ENCODE data around the gene IRAK4. TPM values are rescaled to one million over a fixed set of nuclear protein-coding genes. Genes with fewer than 3 reads are reported as not detected.

Gene IRAK4
- total RNA-seq, 1 experiment from 2014 or later: 15.7 TPM

- no peak for DNase-seq
- Histone ChIP-seq H3K4me3 (peak overlapping the region; percentile 100), H3K4me1 (peaks cover 7% of the 10 kb centered on the region), H3K9me3 (replicated peaks) (no peaks in the 10 kb centered on the region), H3K27ac (peak overlapping the region; percentile 84), H3K27me3 (no peaks in the 10 kb centered on the region), H3K36me3 (peaks cover 36% of the 10 kb centered on the region)
Measured at GRCh38 chr12:43805149-43805859, 46.6 kb downstream of the IRAK4 start.

DNA sequence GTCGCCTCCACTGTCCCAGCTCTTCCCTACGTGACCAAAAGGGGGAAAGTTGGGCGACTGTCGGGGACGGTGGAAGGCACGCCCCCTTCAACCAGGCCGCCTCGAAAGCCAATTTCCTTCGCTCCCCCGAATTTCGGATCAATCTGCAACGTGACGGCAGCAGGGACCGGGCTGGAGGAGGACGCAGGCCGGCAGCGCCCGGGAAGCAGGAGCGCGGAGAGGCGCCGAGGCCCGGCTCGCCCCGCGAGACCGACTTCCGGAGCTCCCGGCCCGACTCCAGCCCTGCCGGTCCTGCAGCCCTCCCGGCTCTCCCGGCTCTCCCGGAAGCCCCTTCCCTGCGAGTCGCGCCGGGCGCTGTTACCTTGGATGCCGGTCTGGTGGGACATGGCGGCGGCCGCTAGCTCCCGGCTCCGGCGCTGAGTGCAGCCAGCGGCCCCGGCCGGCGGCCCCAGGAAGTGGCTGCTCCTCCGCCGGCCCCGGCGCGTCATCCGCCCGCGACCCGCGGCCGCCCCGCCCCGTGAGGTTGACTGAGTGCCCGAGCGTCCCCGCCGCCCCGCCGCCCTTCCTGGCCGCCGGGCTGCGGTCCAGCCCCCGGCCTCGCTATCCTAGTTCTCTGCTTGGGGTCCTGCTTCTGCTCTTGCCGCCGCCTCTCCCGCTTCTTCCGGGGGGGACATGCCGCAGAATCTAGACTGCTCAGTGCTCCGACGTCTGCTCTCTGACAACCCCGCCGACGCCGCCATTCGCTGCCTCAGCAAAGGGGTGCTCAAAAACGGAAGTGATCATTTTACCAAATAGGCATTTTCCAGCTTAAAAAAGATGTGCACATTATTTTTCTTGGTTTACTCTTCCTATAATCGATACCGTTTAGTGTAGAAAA lies 47.3 kb downstream of the IRAK4 start, which contains the start of gene TWF1:
Gene TWF1 (minus strand): TSS at position 458 of the 877 bp plus-strand sequence. CDS start 72 bp downstream, at position 386.
- Histone ChIP-seq H3K9me3 (replicated peaks) (no peaks in the 10 kb centered on the region), H3K27me3 (no peaks in the 10 kb centered on the region), H3K36me3 (peaks cover 28% of the 10 kb centered on the region), H3K27ac (peak within 1 kb of the TSS; percentile 84), H3K4me1 (peaks cover 7% of the 10 kb centered on the region), H3K4me3 (peak within 1 kb of the TSS; percentile 100)
- DNase-seq: peak; percentile 89 to 90

DNA sequence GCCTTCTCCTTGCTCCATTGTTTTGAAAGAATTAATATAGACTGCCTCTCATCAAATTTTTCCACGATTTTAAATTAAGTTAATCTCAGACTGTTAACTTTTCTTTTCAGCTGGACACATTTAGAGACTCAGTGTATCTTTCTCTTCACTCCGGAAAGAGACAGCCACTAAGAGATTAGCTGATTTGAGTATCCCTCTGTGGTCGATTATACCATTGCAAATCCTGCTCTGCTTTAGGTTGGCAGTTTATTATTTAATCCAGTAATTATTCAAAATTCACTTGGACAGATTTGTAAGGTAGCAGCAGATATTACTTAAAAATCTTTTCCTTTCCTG lies 48.0 kb downstream of the IRAK4 start:
- peaks cover 7% of the 10 kb centered on the region for H3K4me1 ChIP-seq
- peak overlapping the region; percentile 84 for H3K27ac ChIP-seq
- H3K9me3 ChIP-seq (replicated peaks): no peaks in the 10 kb centered on the region
- peak overlapping the region; percentile 100 for H3K4me3 ChIP-seq
- no peak for DNase-seq
- H3K36me3 ChIP-seq: peaks cover 22% of the 10 kb centered on the region
- no peaks in the 10 kb centered on the region for H3K27me3 ChIP-seq

DNA sequence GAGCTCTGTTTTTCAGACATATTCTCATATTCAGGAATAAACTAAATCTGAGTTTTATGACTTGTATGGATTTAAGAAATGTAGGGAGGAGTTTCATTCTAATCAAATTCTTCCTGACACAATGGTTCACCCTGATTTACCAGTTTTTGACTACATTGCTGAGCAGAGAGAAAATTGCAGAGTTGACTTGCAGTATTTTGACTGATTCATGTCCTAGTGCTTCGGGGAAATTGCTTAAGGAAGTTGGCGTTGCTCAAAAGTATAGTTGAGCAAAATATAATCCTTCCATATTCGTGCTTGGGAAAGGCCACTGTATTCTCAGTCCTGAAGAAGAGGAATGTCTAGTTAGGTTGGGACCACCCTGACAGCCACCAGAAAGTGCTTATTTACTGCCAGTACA lies 48.6 kb downstream of the IRAK4 start:
- peak overlapping the region; percentile 100 for H3K4me3 ChIP-seq
- DNase-seq: no peak
- H3K27me3 ChIP-seq: no peaks in the 10 kb centered on the region
- H3K4me1 ChIP-seq: peaks cover 7% of the 10 kb centered on the region
- peaks cover 17% of the 10 kb centered on the region for H3K36me3 ChIP-seq
- no peaks in the 10 kb centered on the region for H3K9me3 ChIP-seq (replicated peaks)
- peak overlapping the region; percentile 84; the same call in 1 of the 2 replicates for H3K27ac ChIP-seq

- DNase-seq: no peak
- Histone ChIP-seq H3K4me1 (peaks cover 4% of the 10 kb centered on the region; the same call in 1 of the 2 replicates), H3K27me3 (no peaks in the 10 kb centered on the region), H3K4me3 (no peak overlapping the region), H3K9me3 (replicated peaks) (no peaks in the 10 kb centered on the region), H3K27ac (no peak overlapping the region), H3K36me3 (no peaks in the 10 kb centered on the region)
Measured at GRCh38 chr12:43812057-43812456, 53.3 kb downstream of the IRAK4 start.

- Histone ChIP-seq H3K27me3 (no peaks in the 10 kb centered on the region), H3K36me3 (no peaks in the 10 kb centered on the region), H3K4me3 (no peak overlapping the region), H3K4me1 (no peaks in the 10 kb centered on the region), H3K9me3 (replicated peaks) (no peaks in the 10 kb centered on the region), H3K27ac (no peak overlapping the region)
- DNase-seq: peak in 1 of 2 experiments; percentile 41
Measured at GRCh38 chr12:43812926-43813325, 54.2 kb downstream of the IRAK4 start.

DNA sequence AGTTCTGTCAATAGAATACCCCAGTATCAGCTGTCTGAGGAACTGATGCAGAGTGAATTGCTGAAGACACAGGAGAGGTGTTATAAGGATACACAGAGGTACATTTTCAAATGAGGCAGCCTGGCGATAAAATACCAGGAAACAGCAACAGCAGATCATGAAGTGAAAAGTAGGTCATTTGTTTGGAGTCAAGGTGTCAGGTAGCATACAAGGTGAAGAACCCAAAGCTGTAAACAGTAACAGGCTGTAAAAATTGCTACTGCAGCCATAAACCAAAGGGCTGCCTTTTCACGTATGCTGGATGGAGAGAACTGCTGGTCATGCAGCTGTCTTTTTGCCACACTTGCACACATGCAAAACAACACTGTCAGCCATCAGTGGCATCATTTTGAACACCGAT lies 56.7 kb downstream of the IRAK4 start:
- no peaks in the 10 kb centered on the region for H3K27me3 ChIP-seq
- H3K9me3 ChIP-seq (replicated peaks): no peaks in the 10 kb centered on the region
- H3K27ac ChIP-seq: no peak overlapping the region
- no peaks in the 10 kb centered on the region for H3K4me1 ChIP-seq
- no peak overlapping the region for H3K4me3 ChIP-seq
- no peak for DNase-seq
- no peaks in the 10 kb centered on the region for H3K36me3 ChIP-seq

GRCh38 chr12:43816168-43816567 lies 57.4 kb downstream of the IRAK4 start:
- no peak overlapping the region for H3K27ac ChIP-seq

GRCh38 chr12:43824207-43824775 lies 65.5 kb downstream of the IRAK4 start:
- Histone ChIP-seq H3K27ac (no peak overlapping the region), H3K27me3 (no peaks in the 10 kb centered on the region), H3K36me3 (no peaks in the 10 kb centered on the region), H3K4me3 (no peak overlapping the region), H3K9me3 (replicated peaks) (no peaks in the 10 kb centered on the region), H3K4me1 (peaks cover 13% of the 10 kb centered on the region)
- DNase-seq: peak in 1 of 2 experiments; percentile 33

More at GRCh38 chr12:43816168-43816567, 57.4 kb downstream of the IRAK4 start:
- Histone ChIP-seq H3K36me3 (no peaks in the 10 kb centered on the region), H3K9me3 (replicated peaks) (no peaks in the 10 kb centered on the region), H3K4me3 (no peak overlapping the region), H3K4me1 (no peaks in the 10 kb centered on the region), H3K27me3 (no peaks in the 10 kb centered on the region)
- no peak for DNase-seq

- no peak for DNase-seq
Measured at GRCh38 chr12:43826681-43827080, 67.9 kb downstream of the IRAK4 start.

GRCh38 chr12:43827093-43827492 lies 68.3 kb downstream of the IRAK4 start:
- no peak overlapping the region for H3K27ac ChIP-seq
- no peaks in the 10 kb centered on the region for H3K36me3 ChIP-seq
- H3K4me3 ChIP-seq: no peak overlapping the region
- H3K4me1 ChIP-seq: peaks cover 19% of the 10 kb centered on the region
- H3K27me3 ChIP-seq: no peaks in the 10 kb centered on the region
- DNase-seq: no peak
- no peaks in the 10 kb centered on the region for H3K9me3 ChIP-seq (replicated peaks)

More at GRCh38 chr12:43826681-43827080, 67.9 kb downstream of the IRAK4 start:
- no peaks in the 10 kb centered on the region for H3K9me3 ChIP-seq (replicated peaks)
- H3K27ac ChIP-seq: no peak overlapping the region
- peaks cover 19% of the 10 kb centered on the region for H3K4me1 ChIP-seq
- H3K27me3 ChIP-seq: no peaks in the 10 kb centered on the region
- no peak overlapping the region for H3K4me3 ChIP-seq
- H3K36me3 ChIP-seq: no peaks in the 10 kb centered on the region

DNA sequence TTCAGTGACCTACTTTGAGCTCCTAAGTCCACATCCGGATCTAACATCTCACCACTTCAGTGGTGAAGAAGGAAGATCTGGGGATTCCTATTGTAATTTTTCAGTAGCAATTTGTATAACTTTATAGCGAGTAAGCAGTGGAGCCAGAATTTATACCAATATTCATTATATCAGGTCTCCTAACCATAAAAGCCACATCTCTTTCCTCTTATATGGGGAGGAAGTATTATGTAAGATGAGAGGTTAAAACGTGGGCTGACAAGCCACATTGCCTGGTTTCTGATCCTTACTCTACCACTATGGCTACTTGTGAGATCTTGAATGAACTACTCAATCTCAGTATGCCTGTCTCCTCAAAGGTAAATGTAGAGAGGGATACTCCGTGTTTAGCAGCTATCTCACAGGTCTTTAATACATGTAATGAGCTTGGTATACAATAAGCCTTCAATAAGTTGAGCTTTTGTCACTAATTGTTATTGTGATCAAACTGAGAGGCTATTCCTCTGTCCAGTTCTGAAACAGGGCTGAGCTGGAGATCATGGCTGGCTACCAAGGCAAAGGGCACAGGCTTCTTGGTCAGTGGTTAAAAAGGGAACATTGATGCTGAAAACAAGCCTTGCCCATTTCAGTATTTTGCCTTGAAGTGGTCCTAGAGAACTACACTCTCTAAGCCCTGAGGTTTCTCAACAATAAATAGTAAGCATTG lies 73.9 kb downstream of the IRAK4 start:
- no peaks in the 10 kb centered on the region for H3K36me3 ChIP-seq
- no peak for DNase-seq
- peaks cover 7% of the 10 kb centered on the region; the same call in 1 of the 2 replicates for H3K4me1 ChIP-seq
- no peak overlapping the region for H3K27ac ChIP-seq
- H3K27me3 ChIP-seq: no peaks in the 10 kb centered on the region
- H3K4me3 ChIP-seq: no peak overlapping the region
- no peaks in the 10 kb centered on the region for H3K9me3 ChIP-seq (replicated peaks)

- Histone ChIP-seq H3K27ac (no peak overlapping the region; the same call in 1 of the 2 replicates), H3K4me3 (peak overlapping the region; percentile 75), H3K36me3 (no peaks in the 10 kb centered on the region), H3K4me1 (no peaks in the 10 kb centered on the region), H3K9me3 (replicated peaks) (no peaks in the 10 kb centered on the region), H3K27me3 (no peaks in the 10 kb centered on the region)
- DNase-seq: no peak
Measured at GRCh38 chr12:43835264-43835655, 76.5 kb downstream of the IRAK4 start.

- DNase-seq: peak; percentile 82 to 83
- H3K36me3 ChIP-seq: no peaks in the 10 kb centered on the region
Measured at GRCh38 chr12:43835656-43836474, 77.1 kb downstream of the IRAK4 start, which contains the start of gene TMEM117. TSS of gene TMEM117 (plus strand) at chr12:43836081.

More at GRCh38 chr12:43835656-43836474, 77.1 kb downstream of the IRAK4 start, which contains the start of gene TMEM117:
- Histone ChIP-seq H3K4me3 (peak within 1 kb of the TSS; percentile 75), H3K27me3 (no peaks in the 10 kb centered on the region), H3K9me3 (replicated peaks) (no peaks in the 10 kb centered on the region), H3K27ac (peak within 1 kb of the TSS; percentile 50), H3K4me1 (no peaks in the 10 kb centered on the region)
